Smooth muscle cell (in vitro differentiated cells): ENCODE results near the gene TTF2. TPM values are rescaled to one million over a fixed set of nuclear protein-coding genes. Genes with fewer than 3 reads are reported as not detected.

Experiments used
- DNase-seq: peaks from one replicate; lab custom pipeline; 2025; ENCODE audit not compliant: unreplicated experiment; lab: John Stamatoyannopoulos, UW
- H2AFZ ChIP-seq: fragments of 200-600 bp; sonication (generic); 2 replicates; pipeline ENCODE4 v1.6.0; 2016; ENCODE audit warnings: antibody characterized with exemption, low read depth, mild to moderate bottlenecking
- H3F3A ChIP-seq: fragments of 200-600 bp; sonication (generic); 2 replicates; pipeline ENCODE4 v1.6.0; 2017; ENCODE audit warnings: antibody characterized with exemption, low read depth
- H3K27ac ChIP-seq: fragments of 200-600 bp; sonication (generic); 2 replicates; pipeline ENCODE4 v1.5.1; 2016; ENCODE audit warnings: low read depth, mild to moderate bottlenecking
- H3K27me3 ChIP-seq: fragments of 200-600 bp; sonication (generic); 2 replicates; pipeline ENCODE4 v1.6.1; 2016; ENCODE audit warnings: low read depth, mild to moderate bottlenecking
- H3K36me3 ChIP-seq: fragments of 200-600 bp; sonication (generic); 2 replicates; pipeline ENCODE4 v1.5.1; 2016; ENCODE audit warnings: low read depth
- H3K4me1 ChIP-seq: fragments of 200-600 bp; sonication (generic); 2 replicates; pipeline ENCODE4 v1.5.1; 2016; ENCODE audit warnings: low read depth
- H3K4me2 ChIP-seq: fragments of 200-600 bp; sonication (generic); 2 replicates; pipeline ENCODE4 v1.6.0; 2016; ENCODE audit warnings: mild to moderate bottlenecking
- H3K4me3 ChIP-seq: fragments of 200-600 bp; sonication (generic); 2 replicates; pipeline ENCODE4 v1.5.1; 2016; ENCODE audit warnings: mild to moderate bottlenecking
- H3K79me2 ChIP-seq: fragments of 200-600 bp; sonication (generic); 2 replicates; pipeline ENCODE4 v1.6.0; 2016; ENCODE audit warnings: low read depth, mild to moderate bottlenecking
- H3K9ac ChIP-seq: fragments of 200-600 bp; sonication (generic); 2 replicates; pipeline ENCODE4 v1.6.0; 2016; ENCODE audit warnings: low read depth
- H3K9me3 ChIP-seq: fragments of 200-600 bp; sonication (generic); replicated peaks from 2 replicates; pipeline ENCODE4 v1.5.1; 2016; ENCODE audit warnings: low read depth
- H4K20me1 ChIP-seq: fragments of 200-600 bp; sonication (generic); 2 replicates; pipeline ENCODE4 v1.6.0; 2016; ENCODE audit warnings: low read depth
- WGBS: methylation state at CpG from one replicate; pipeline ENCODE4 v1.1.7; 2016; ENCODE audit warnings: low lambda C conversion rate; 5-methylcytosine and 5-hydroxymethylcytosine counted together
- polyA plus RNA-seq: library from polyadenylated mRNA; unstranded; fragments of >200 nt; fragmentation: Nextera tagmentation; extraction: Ambion mirVana; gene quantifications from 2 replicates; pipeline ENCODE4 v1.2.1, GENCODE V29; 2016
- total RNA-seq: library from RNA; depleted of rRNA; stranded (reverse); fragments of >200 nt; gene quantifications from 2 replicates; pipeline ENCODE4 v1.2.3, GENCODE V29; 2014
- TF ChIP-seq, protein P1 (sequence below): fragments of 200-600 bp; sonication (generic); IDR thresholded peaks from 2 replicates; pipeline ENCODE4 v1.5.1; 2017; ENCODE audit warnings: borderline replicate concordance, mild to moderate bottlenecking, antibody characterized with exemption; ENCODE audit not compliant: insufficient read depth, poor library complexity, severe bottlenecking

The TTF2 gene
- total and polyA plus RNA-seq, 2 experiments from 2014 or later: 4.9 to 8.2 TPM

DNA sequence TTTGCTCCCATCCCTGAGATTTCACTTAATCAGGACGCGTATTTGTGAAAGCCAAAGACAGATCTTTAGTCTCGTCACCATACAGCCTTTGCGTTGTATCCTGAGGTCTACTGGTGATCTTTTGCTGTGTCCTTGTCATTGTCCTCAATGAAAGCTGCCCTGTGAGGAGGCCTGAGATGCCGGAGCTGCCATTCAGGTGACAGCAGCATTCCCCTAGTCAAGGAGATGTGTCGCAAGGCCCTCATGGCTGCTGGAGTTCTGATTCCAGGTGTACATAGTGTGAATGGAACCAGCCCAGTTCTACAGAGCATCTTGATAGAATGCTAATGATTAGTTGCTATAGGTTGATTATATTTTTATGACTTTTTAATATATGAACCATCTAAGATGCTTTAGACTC, 24.1 kb downstream of the TTF2 start:
- Histone ChIP-seq H3K9me3 (no peaks in the 10 kb centered on the region), H3K4me1 (no peaks in the 10 kb centered on the region), H3F3A (no peaks in the 10 kb centered on the region), H4K20me1 (no peaks in the 10 kb centered on the region), H2AFZ (no peak overlapping the region), H3K27me3 (no peaks in the 10 kb centered on the region), H3K36me3 (no peaks in the 10 kb centered on the region), H3K9ac (no peak overlapping the region), H3K4me2 (no peak overlapping the region), H3K27ac (no peak overlapping the region), H3K79me2 (no peaks in the 10 kb centered on the region), H3K4me3 (no peak overlapping the region)
- no peak for DNase-seq
- TF ChIP-seq, protein P1, sequence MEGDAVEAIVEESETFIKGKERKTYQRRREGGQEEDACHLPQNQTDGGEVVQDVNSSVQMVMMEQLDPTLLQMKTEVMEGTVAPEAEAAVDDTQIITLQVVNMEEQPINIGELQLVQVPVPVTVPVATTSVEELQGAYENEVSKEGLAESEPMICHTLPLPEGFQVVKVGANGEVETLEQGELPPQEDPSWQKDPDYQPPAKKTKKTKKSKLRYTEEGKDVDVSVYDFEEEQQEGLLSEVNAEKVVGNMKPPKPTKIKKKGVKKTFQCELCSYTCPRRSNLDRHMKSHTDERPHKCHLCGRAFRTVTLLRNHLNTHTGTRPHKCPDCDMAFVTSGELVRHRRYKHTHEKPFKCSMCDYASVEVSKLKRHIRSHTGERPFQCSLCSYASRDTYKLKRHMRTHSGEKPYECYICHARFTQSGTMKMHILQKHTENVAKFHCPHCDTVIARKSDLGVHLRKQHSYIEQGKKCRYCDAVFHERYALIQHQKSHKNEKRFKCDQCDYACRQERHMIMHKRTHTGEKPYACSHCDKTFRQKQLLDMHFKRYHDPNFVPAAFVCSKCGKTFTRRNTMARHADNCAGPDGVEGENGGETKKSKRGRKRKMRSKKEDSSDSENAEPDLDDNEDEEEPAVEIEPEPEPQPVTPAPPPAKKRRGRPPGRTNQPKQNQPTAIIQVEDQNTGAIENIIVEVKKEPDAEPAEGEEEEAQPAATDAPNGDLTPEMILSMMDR: no peak
- WGBS: 81% methylated on average over 6 of the region's 6 CpGs

DNA sequence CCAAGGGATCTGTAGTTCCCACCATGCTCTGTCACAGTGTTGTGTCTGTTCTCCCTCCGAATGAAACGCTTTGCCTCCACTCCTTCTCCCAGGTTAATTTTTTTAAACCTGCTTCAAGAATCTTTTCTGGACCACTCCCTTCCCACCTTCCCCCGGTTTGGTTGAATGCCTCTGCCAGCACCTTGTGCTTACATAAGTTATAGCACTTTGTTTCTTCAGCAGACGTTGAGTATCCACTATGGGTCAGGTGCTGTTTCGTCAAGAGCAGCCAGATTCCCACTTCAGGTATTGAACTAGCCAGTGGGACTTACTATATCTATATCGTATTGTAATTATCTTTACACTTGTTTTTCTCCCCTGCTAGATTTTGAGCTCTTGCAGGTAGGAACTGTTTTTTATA, 27.6 kb downstream of the TTF2 start:
- Histone ChIP-seq H3K27me3 (no peaks in the 10 kb centered on the region), H3F3A (peaks cover 10% of the 10 kb centered on the region), H3K9ac (no peak overlapping the region), H3K4me3 (no peak overlapping the region), H4K20me1 (no peaks in the 10 kb centered on the region), H3K4me1 (no peaks in the 10 kb centered on the region), H3K36me3 (no peaks in the 10 kb centered on the region), H3K4me2 (no peak overlapping the region), H2AFZ (no peak overlapping the region), H3K79me2 (no peaks in the 10 kb centered on the region), H3K27ac (no peak overlapping the region), H3K9me3 (no peaks in the 10 kb centered on the region)
- TF ChIP-seq, protein P1: no peak
- DNase-seq: no peak
- 88% methylated on average over 6 of the region's 6 CpGs for WGBS

GRCh38 chr1:117089996-117090395, 29.9 kb downstream of the TTF2 start:
- H3K9me3 ChIP-seq: no peaks in the 10 kb centered on the region
- no peak overlapping the region for H3K4me2 ChIP-seq
- TF ChIP-seq, protein P1: no peak
- H4K20me1 ChIP-seq: no peaks in the 10 kb centered on the region
- H3K27ac ChIP-seq: no peak overlapping the region
- H2AFZ ChIP-seq: no peak overlapping the region
- 92% methylated on average over 2 of the region's 2 CpGs for WGBS
- H3K27me3 ChIP-seq: no peaks in the 10 kb centered on the region
- H3K4me1 ChIP-seq: peaks cover 5% of the 10 kb centered on the region
- peaks cover 11% of the 10 kb centered on the region for H3F3A ChIP-seq
- no peaks in the 10 kb centered on the region for H3K79me2 ChIP-seq
- no peaks in the 10 kb centered on the region for H3K36me3 ChIP-seq
- no peak overlapping the region for H3K4me3 ChIP-seq
- no peak overlapping the region for H3K9ac ChIP-seq
- no peak for DNase-seq

DNA sequence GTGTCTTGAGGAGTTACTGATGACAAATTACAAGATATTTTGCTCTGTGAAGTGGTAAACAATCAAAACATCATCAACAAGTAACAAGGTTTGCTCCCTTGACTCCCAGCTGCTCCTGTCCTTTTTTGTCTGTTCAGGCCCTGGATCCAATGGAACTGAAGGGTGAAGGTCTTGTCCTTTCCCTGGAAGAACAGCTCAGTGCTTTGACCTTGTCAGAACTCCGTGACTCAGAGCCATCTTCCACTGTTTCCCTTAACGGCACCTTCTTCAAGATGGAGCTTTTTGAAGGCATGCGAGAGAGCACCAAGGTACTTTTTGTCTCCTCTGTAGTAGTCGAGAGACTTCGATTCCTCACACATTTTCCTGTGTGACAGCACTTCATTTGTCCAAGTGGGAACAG, 32.5 kb downstream of the TTF2 start:
- Histone ChIP-seq H3K27me3 (no peaks in the 10 kb centered on the region), H3K36me3 (no peaks in the 10 kb centered on the region), H3K9me3 (no peaks in the 10 kb centered on the region), H3K9ac (peak overlapping the region; percentile 85), H2AFZ (peak overlapping the region; percentile 18), H3K4me1 (peaks cover 5% of the 10 kb centered on the region), H3K4me3 (no peak overlapping the region), H3F3A (peaks cover 11% of the 10 kb centered on the region), H4K20me1 (no peaks in the 10 kb centered on the region), H3K79me2 (no peaks in the 10 kb centered on the region), H3K27ac (peak overlapping the region; percentile 100), H3K4me2 (peak overlapping the region; percentile 58)
- WGBS: 52% methylated on average over 5 of the region's 5 CpGs
- no peak for DNase-seq
- TF ChIP-seq, protein P1: no peak
